Cardiac septum (tissue), 1 donor: Measurements from ENCODE around the gene FIP1L1. TPM values are rescaled to one million over a fixed set of nuclear protein-coding genes. Genes with fewer than 3 reads are reported as not detected.
"Not testable (repeated sequence)": the region's sequence is repeated elsewhere in the genome, so short reads cannot be mapped to it uniquely, and the experiment has no call there.

Experiments used
- DNase-seq: peaks from one replicate; pipeline ENCODE4 v3.0.0-alpha.2; 2020; ENCODE audit warnings: low spot score
- intact Hi-C: fragments of 100-400 bp; cut with DNase I; formaldehyde crosslinking; loops from one replicate; pipeline ENCODE4 v1.14.0; 2022
- total RNA-seq: library from RNA; stranded (reverse); fragmentation: NEBNext Ultra II Directional; extraction: Animal tissue kit (Norgen Biotek cat#: 25700); gene quantifications from one replicate; pipeline ENCODE4 v1.2.1, GENCODE V29; 2021
- donor health status: DM: no; HTN: no; CAD: no.

Gene FIP1L1
- total RNA-seq, 1 donor from 2014 or later = 39.2 TPM

DNA sequence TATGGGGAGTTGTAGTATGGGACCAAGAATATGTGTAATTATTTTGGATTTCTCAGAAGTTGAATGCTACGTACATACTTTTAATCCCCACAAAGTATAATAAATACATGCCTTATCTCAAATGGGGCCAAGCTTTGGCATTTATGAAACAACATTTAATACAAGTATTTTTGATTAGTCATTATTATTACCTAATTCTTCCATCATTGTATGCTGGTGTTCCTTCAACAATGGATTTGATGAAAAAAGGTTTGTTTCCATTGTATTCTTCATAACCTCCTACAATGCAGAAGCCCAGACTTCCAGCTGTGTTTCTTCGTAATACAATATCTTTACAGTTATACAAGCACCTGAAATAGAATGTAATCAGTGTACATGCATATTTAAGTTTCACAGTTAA lies 83.8 kb downstream of the FIP1L1 start:
- intact Hi-C loops = no loop called here
- no peak for DNase-seq

DNA sequence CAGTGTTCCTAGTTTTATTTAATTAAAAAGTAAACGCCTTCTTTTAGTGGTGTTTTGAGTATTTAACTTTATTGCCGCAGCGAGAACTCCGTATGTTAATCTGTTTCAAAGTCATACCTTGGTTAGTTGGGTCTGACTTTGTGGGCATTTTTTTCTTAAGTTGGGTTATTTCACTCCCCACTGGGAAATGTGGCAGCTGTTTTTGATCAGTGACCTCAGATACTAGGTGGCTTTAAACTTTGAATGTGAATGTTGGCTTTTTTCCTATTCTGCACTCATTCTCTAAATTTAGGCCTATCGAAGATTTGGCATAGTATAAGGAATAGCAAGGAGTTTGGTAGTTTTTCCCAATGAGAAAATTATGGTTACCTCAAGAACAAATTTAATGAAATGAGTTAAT lies 85.9 kb downstream of the FIP1L1 start:
- DNase-seq = no peak
- intact Hi-C loops = no loop called here

DNA sequence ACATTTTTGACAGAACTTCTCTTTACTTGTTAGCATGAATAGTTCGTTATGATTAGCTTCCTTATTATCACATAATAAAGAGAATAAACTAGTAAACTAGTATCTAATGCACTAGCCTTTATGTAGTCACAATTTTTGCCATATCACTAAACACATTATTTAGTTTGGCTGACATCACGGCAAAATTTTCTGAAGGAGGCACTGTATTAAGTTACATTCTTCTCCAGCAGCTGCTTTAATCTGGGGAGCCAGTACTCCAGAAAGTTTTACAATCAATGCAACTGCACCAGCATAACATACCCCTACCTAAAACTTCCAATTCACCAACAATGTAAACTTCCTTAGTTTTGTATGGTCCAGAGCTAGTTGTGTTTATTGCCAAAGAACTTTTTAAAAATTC lies 87.8 kb downstream of the FIP1L1 start:
- DNase-seq = no peak
- intact Hi-C loops = no loop called here

DNA sequence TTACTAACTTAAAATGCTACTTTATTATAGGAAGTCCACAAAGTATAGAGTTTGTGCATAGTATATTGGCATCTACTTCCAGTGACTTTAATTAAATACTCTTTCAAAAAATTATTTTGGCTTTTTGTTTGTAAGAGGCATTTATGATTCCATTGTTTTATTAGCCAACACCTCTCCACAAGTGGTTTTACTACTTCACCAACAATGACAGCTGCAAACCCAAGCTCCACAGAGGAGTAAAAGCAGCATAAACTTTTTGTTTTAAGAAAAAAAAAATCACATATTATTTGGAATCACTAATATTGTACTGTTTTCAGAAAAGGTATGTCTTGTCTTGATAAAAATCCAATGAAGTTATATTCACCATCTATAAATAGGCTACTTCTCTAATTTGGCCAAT lies 88.5 kb downstream of the FIP1L1 start:
- intact Hi-C loops = no loop called here
- no peak for DNase-seq

DNA sequence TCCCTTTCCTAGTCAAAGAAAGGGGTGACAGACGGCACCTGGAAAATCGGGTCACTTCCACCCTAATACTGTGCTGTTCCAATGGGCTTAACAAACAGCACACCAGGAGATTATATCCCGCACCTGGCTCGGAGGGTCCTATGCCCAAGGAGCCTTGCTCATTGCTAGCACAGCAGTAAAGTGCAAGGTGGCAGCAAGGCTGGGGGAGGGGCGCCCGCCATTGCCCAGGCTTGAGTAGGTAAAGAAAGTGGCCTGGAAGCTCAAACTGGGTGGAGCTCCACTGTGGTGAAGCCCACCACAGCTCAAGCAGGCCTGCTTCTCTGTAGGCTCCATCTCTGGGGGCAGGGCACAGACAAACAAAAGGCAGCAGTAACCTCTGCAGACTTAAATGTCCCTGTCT lies 89.1 kb downstream of the FIP1L1 start:
- intact Hi-C loops, DNase-seq: not testable (repeated sequence)

DNA sequence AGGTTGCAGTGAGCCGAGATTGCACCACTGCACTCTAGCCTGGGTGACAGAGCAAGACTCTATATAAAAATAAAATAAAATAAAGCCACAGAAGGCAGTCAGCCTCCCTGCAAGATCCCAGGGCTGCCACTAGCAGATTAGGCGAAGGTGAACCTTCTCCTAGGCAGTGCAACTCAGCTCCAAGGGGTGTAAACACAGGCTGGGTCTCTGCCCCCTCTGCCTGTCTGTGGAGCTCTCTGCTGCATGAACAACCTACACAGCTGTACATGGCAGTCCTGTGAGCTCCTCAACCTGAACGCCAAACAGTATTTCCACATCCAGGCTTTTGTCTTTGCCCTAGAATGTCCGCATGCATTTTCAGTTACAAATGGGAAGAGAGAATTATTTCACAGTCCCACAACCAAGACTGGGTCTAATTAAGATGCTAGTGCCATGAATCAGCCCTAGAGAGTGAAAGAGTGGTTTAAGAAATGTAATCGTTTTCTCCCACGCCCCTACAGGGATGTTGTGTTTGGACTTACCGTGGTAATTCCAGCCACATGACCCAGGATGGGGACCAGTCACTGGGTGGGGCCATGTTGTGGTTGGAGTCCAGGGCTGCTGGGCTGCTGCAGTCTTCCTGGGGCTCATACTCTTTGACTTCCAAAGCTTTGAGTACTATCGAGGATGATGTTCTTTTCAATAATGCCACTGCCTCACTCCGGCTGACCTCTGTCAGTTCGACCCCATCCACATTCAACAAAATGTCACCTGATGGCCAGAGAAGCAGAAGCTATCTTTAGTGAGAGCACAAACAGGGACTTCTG lies 99.0 kb downstream of the FIP1L1 start:
- intact Hi-C loops = no loop called here
- no peak for DNase-seq

DNA sequence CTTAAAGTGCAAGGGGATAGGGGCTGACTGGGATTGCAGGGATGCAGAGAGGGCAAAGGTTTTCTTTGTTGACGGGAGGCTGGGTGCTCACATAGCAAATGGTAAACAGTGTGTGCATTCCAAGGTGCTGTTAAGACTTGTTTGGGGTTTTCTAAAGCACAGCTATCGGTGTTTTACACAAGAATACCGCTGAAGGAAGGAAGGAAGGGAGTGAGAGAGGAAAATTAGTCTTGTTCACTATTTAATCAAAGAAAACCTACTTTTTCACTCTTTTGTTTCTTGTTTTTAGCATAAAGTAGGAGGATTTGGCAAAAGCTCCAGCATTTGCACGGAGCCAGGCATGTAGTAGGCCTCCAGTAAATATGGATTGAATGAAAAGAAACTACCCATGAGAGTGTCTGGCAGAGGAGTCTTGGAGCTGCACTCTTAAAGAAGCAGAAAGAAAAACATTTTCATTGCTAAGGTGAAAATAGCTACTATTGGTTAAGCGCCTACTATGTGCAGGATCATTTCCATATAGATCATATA lies 99.7 kb downstream of the FIP1L1 start:
- DNase-seq = no peak
- intact Hi-C loops = no loop called here

DNA sequence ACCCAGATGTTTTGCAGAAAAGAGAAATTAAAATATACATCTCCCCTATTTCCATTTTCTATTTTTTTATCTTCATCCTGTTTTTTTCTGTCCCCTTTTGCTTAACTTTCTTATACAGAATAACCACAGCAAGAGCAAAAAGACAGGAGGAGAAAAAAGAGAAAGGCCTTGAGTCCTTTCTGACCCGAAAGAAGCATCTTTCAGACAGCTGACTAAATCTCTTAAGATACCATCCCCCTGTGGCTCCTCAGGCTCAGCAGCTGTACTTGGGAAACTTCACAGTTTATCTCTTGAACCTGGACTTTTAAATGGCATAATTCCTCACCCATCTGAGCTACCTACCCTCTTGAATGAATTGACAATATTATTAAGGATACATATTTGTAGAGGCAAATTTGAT lies 100.2 kb downstream of the FIP1L1 start:
- no peak for DNase-seq
- intact Hi-C loops = no loop called here

DNA sequence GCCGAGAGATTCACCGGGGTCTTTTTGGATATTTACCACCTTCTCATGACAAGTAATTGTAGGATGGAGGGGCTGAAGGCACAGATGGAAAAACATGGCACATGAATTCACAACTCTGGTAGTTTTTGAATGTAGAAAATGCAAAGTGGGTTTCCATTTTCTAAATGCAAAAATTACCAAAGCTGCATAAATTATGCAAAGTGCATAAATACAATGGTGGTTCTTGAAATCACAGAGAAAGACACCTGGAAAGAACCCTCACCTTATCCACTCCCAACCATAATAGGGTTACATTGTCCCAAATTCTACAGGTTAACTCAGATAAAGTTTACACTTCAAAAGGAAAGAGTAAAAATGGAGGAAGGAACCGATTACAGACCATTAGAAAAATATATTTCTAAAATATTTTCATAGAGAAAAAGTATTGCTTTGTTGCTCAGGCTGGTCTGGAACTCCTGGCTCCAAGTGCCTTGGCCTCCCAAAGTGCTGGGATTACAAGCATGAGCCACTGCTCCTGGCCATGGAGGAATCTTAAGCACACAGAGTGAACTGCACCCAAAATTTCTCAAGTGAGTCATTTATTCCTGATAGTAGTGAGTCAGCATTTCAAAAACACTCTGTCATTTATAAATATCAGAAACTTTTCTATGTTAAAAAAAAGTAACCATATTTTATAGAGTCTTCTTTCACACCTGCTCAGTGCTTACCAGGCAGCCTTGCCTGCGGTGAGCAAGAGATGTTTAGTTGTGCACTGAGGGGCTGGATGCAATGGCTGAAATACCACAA lies 101.4 kb downstream of the FIP1L1 start:
- intact Hi-C loops = no loop called here
- no peak for DNase-seq

DNA sequence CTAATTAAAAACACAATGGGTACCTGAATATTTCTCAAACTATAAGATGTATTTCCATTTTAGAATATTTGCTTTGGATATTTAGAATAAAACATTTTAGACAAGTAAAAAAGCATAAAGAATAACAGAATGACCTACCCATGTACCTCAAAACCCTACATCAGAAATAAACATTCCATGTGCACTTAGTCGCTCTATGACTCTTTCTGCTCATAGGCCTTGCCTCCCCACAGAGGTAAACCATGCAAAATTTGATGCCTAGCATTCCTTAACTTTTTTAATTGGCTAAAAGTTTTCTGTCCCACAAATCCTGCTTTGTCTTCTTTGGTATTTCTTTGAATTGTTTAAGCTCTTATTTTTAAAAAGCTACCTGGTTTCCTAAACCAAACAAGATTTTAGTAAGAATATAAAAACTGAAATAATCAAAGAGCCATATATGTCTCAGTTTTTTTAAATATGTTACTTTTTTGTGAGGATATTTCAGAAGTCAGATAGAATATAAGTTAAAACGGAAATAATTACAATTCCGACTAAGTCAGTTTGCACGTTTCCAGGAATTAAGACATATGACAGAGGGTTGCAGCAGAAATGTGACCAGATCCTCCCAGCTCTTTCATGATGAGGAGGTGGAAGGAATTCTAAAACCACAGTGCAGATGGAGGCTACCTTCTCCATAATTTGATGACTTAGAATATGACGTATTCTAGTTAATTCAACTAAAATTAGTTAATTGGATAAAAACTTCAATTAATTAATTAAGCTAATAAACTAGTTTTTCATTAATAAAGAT lies 102.5 kb downstream of the FIP1L1 start:
- intact Hi-C loops = no loop called here
- DNase-seq = no peak

DNA sequence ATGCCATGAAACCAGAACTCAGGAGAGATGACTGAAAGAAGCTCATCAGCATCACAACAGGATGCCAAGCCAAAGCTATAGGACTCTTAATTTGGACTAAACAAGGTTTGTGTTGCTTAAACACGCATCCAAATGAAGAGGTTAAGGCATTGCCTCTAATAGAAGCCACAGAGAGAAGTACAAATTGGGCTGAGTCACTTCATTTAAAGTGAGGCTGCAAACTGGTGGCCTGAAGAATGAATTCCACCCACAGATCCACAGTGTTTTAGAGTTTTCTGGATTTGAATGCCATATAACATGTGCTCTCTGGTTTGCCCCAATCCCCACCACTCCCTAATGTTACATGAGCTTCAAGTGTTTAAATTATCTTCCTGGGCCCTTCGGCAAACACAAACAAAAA lies 103.5 kb downstream of the FIP1L1 start:
- intact Hi-C loops = no loop called here
- DNase-seq = no peak

DNA sequence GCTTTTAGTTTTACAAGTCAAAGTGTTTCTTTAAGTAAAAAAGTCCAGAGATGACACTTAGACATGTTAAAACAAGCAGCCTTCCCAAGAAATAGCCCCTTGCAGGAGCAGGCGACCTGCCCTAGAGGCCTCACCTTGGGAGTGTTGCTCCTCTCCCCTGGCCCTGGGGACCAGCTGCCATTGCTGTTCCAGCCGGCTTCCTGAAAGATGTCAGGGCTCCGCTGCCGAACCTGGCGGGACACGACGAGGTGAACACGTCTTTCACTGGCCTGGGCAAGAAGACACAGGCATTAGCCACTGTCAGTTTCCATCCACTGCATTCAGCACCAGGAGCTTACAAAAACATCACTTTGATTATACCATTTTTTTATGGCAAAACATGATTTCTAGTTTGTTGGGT lies 104.1 kb downstream of the FIP1L1 start:
- intact Hi-C loops = no loop called here
- no peak for DNase-seq

DNA sequence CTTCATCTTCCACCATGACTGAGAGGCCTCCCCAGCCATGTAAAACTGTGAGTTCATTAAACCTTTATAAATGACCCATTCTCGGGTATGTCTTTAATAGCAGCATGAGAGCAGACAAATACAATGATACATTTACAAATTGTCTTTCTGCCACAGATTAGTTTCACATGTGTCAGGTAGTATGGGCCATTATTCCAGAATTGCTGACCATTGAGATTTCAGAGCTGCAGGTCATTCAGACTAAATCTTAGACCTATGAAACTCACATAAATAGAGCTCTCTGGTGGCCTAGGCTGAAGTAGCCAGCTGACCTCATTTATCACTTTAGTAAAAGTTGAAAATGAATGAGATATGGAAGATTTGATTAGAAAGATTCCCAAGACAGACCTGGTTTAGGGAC lies 105.8 kb downstream of the FIP1L1 start:
- no peak for DNase-seq
- intact Hi-C loops = no loop called here

DNA sequence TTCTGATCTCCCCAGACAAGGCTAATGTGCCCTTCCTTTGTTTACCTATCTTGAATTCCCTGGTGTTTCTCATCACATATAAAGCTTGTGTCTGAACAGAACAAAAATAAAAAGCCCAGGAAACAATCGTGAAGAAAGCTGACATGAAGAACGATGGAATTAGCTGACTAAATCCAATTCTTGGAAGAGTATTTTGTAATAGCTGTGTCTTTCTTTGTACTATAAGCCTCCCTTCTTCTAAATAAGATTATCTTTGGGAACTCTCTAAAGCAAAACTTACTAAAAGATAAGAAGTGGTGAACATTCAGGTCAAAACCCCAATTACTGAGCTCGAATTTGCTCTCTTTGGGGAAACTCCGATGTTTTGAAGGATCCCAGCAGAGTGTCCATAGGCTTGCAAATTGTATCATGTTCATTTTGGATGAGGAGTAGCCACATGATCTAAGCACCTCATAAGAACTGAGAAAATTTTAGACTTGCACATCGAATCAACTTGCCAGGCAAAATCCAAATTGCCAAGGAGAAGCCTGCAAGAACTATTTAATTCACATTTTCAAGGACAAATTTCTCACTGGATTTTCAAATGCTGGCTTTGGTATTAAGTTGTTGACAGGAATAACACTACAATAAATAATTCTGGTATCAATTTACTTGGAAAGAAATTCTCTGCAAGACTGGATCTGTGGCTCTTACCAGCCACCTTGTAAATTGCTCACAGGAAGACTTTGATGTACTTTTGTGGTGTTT lies 107.6 kb downstream of the FIP1L1 start:
- intact Hi-C loops = loop anchor here (5.0 kb wide), 1 partner anchor 732 kb away; no protein-coding TSS in a partner anchor
- no peak for DNase-seq

DNA sequence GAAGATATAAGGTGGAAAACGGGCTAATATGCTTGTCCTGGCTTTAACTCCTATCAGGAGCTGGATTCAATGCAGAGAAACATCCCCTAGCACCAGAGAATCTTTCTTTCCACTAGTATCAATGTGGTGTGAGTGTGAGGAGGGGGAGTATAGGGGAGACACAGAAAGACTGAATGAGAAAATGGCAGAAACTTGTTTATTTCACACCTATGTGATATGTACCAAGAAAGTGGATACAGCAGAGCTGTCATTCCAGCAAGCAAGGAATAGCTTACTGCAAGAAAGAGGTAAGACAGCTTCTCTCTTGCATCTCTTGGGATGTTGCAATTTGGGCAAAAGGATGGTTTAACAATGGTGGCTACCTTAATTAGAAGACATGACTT lies 108.2 kb downstream of the FIP1L1 start:
- intact Hi-C loops = loop anchor here (5.0 kb wide), 1 partner anchor 732 kb away; no protein-coding TSS in a partner anchor
- DNase-seq = no peak

DNA sequence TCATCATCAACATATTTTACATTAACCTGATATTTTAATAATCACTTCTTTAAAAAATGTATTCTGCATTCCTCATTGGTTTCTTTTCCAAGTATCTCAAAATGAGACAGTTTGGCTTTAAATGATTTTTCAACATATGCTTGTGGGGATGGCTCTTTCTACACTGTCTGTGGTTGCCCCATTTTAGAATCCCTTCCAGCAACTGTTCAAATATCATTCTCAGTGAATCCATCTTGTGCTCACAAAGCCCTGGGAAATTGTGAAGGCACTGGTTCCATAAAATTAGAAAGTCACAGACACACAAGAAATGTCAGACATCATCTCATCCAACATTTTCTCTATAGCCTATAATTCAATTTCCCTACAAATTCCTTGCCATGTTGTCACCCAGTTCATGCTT lies 110.3 kb downstream of the FIP1L1 start:
- DNase-seq = no peak
- intact Hi-C loops = loop anchor here (5.0 kb wide), 1 partner anchor 730 kb away; no protein-coding TSS in a partner anchor

DNA sequence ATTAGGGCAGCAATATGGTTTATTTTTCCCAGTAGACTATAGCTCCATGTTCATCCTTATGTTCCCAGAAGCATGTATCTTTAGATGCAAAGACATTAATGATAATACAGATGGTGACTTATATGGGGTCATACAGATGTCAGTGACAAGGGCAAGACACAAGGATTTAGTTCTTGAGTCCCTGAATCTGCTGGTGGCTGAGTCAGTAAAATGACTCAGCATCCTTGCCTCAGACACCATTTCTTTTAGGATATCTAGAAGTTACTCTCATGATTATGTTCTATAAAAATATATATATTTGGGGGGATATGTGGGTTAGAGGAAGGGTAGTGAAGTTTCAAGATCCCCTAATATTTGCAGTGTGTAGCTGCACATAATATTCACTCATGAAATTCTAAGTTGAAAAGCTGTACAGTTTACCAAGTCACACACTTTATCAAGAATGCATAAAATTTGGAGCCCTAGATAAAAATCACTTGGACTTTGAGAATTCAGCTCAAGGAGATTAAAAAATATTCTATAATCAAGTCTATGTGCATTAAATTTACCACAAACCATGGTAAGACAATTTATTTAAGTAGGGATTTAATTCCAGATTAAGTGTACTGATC lies 111.9 kb downstream of the FIP1L1 start:
- intact Hi-C loops = loop anchor here (5.0 kb wide), 1 partner anchor 728 kb away; no protein-coding TSS in a partner anchor

DNA sequence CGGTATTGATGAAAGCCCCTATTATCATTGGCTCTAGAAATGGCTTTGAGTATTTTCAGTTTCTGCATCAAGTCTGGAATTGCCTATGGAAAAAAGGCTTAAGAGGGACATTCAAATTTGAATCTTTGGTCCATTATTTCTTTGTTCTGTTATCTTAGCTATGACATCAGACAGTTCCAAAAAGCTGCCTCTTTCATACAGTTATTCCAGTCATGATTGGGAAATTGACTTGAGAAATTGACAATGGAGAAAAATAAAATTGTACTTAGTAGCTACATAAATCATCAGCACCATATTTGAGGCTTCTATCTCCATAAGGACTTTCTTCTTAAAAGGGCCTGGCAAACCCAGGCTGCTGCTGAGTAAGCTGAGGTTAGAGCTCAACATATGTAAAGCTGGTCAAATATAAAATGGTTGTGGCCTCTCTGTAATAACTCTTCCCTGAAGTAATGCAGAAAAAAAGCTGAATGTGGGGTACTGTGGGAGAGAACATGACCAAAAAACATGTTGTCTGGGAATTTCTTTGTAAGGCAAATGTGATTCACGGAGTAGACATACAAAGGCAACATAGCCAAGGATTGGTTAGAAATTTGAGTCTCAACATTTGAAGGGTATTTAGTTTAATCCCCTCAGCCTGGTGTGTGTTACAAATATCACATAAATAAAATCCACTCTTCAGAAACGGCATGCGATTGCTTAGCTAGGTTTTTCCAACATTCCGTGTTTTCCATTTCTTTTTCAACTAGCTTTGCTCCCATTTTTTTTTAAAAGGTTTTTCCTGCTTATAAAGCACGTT lies 112.9 kb downstream of the FIP1L1 start:
- intact Hi-C loops = no loop called here
- DNase-seq = no peak

More for the DNA sequence above, 111.9 kb downstream of the FIP1L1 start:
- DNase-seq = no peak
